ENCODE results near the gene TACC3. TPM values are rescaled to one million over a fixed set of nuclear protein-coding genes. Genes with fewer than 3 reads are reported as not detected.

Gene TACC3
- total and polyA plus RNA-seq, 2 of the 8 experiments (the other 6 are each of a cell fraction or from before 2014, with no cell fraction given): 73.8 to 148 TPM

DNA sequence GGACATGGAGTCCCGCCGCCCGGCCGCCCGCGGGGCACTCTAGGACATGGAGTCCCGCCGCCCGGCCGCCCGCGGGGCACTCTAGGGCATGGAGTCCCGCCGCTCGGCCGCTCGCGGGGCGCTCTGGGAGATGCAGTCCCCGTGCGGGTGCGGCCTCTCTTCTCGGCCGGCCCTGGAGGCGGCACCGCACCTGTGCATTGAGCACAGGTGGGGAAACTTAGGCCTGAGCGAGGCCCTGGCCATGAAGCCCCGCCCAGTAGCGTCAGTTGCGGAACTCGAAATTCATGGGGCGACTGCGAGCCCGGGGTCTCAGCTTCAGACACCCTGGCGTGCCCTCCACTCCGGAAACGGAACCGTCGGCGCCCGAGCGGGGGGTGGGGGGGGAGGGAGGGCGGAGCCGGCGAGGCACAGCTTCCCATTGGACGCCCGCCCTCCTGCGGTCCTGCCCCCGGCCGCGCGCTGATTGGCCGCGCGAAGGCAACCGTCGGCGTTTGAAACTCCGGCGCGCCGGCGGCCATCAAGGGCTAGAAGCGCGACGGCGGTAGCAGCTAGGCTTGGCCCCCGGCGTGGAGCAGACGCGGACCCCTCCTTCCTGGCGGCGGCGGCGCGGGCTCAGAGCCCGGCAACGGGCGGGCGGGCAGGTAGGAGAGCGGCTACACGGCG, at the start of gene TACC3, which contains the start of gene TMEM129 (continued):
- TF ChIP-seq TAF7 (optimal IDR thresholded peaks at IDR 0.05; ENCODE audit: borderline replicate concordance, low read depth, low read length): peak; percentile 33
- TF ChIP-seq ATF3 (IDR thresholded peaks at IDR 0.05; ENCODE audit: insufficient read depth, low read depth, low read length): no peak
- TF ChIP-seq POLR2A (IDR thresholded peaks at IDR 0.05; ENCODE audit: control extremely low read depth in 1 of 2, low read depth in 2 of 2, low read length in 2 of 2): peak in 1 of 2 experiments; percentile 67; a peak in 1 of 3 replicates
- TF ChIP-seq CTCF (IDR thresholded peaks at IDR 0.05; ENCODE audit: control extremely low read depth in 1 of 3, insufficient read depth in 1 of 3, low read depth in 1 of 3, low read length in 3 of 3): no peak
- no peak for TF ChIP-seq HDAC2 (IDR thresholded peaks at IDR 0.05; ENCODE audit: borderline replicate concordance in 1 of 2, low read depth in 2 of 2, low read length in 2 of 2)
- no peak for TF ChIP-seq ASH2L (IDR thresholded peaks at IDR 0.05; ENCODE audit: low read length)
- TF ChIP-seq CHD1 (IDR thresholded peaks at IDR 0.05; ENCODE audit: low read depth, low read length): no peak
- TF ChIP-seq KDM1A (IDR thresholded peaks at IDR 0.05; ENCODE audit: borderline replicate concordance, low read length): no peak
- no peak for TF ChIP-seq USF2 (IDR thresholded peaks at IDR 0.05; ENCODE audit: low read length)
- no peak for TF ChIP-seq GTF2F1 (IDR thresholded peaks at IDR 0.05; ENCODE audit: borderline replicate concordance, low read depth, low read length)
- no peak for TF ChIP-seq RFX5 (IDR thresholded peaks at IDR 0.05; ENCODE audit: borderline replicate concordance, low read depth, low read length)
- no peak for TF ChIP-seq CHD2 (IDR thresholded peaks at IDR 0.05; ENCODE audit: low read length)
- TF ChIP-seq TBP (IDR thresholded peaks at IDR 0.05; ENCODE audit: low read depth, low read length): peak; percentile 30; the same call in 1 of the 2 replicates
- TF ChIP-seq KDM4A (IDR thresholded peaks at IDR 0.05; ENCODE audit: low read depth, low read length, severe bottlenecking): no peak
- TF ChIP-seq EZH2 (IDR thresholded peaks at IDR 0.05; ENCODE audit: low read depth, low read length, severe bottlenecking): no peak
- no peak for TF ChIP-seq SIRT6 (IDR thresholded peaks at IDR 0.05; ENCODE audit: low read length)
- TF ChIP-seq SRF (IDR thresholded peaks at IDR 0.05; ENCODE audit: low read depth, low read length): no peak
- TF ChIP-seq EP300 (IDR thresholded peaks at IDR 0.05; ENCODE audit: borderline replicate concordance in 1 of 2, low read depth in 2 of 2, low read length in 2 of 2): peak in 1 of 2 experiments; percentile 12; a peak in 1 of 3 replicates
- no peak for TF ChIP-seq SUZ12 (IDR thresholded peaks at IDR 0.05; ENCODE audit: low read length)
- no peak for TF ChIP-seq EGR1 (IDR thresholded peaks at IDR 0.05; ENCODE audit: borderline replicate concordance, low read depth, low read length)
- TF ChIP-seq CREB1 (IDR thresholded peaks at IDR 0.05): peak; percentile 87
